GM19351 (cell line): Measurements from ENCODE around the gene ZNF214.
"Not testable (repeated sequence)": the region's sequence is repeated elsewhere in the genome, so short reads cannot be mapped to it uniquely, and the experiment has no call there.

Experiments
- ATAC-seq: cut with Tn5 transposase; IDR thresholded peaks from one replicate; pipeline ENCODE4 v1.9.1; 2021; ENCODE audit warnings: mild to moderate bottlenecking, moderate library complexity; ENCODE audit not compliant: unreplicated experiment

The ZNF214 gene

GRCh38 chr11:6991227-6991626 lies 28.9 kb downstream of the ZNF214 start:
- ATAC-seq, result no peak

GRCh38 chr11:6988506-6988905 lies 31.6 kb downstream of the ZNF214 start:
- no peak for ATAC-seq

DNA sequence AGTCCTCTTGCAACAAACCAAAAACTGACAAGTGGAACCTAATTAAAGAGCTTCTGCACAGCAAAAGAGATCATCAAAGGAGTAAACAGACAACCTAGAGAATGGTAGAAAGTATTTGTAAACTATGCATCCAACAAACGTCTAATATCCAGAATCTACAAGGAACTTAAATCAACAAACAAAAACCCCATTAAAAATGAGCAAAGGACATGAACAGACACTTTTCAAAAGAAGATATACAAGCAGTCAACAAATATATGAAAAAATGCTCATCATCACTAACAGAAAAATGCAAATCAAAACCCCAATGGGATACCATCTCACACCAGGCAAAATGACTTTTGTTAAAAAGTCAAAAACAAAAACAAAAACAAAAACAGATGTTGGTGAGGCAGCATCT lies 33.7 kb downstream of the ZNF214 start:
- no peak for ATAC-seq

DNA sequence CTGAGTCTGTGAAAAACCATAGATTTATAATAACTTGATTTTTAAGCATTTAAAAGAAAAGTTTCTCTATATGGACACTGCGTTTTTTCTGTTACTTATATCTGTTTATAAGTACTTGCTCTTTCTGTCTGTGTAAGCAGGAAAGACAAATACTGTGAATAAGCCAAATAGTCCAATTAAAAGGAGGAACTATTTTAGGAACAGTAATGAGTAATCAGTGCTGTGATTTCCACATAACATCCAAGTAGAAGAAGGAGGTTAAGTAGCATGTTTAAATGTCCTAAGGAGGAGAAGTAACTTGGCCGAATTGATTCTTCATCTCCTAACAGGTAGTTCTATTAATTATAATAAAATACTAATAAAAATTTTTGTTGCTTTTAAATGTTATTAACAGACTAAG lies 40.8 kb downstream of the ZNF214 start:
- no peak for ATAC-seq

DNA sequence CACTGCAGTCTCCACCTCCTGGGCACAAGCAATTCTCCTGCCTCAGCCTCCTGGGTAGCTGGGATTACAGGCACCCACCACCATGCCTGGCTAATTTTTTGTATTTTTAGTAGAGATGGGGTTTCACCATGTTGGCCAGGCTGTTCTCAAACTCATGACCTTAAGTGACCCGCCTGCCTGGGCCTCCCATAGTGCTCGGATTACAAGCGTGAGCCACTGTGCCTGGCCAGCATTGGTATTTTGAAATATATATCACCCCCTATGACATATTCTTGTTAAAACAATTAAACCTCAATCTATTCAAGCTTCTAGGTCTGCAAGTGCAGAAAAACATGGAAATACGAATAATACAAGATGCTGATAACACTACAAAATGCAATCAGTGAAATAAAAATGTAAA lies 50.3 kb downstream of the ZNF214 start:
- not testable (repeated sequence) for ATAC-seq

- ATAC-seq, result no peak
Observed at GRCh38 chr11:6968816-6969215, 51.3 kb downstream of the ZNF214 start.

DNA sequence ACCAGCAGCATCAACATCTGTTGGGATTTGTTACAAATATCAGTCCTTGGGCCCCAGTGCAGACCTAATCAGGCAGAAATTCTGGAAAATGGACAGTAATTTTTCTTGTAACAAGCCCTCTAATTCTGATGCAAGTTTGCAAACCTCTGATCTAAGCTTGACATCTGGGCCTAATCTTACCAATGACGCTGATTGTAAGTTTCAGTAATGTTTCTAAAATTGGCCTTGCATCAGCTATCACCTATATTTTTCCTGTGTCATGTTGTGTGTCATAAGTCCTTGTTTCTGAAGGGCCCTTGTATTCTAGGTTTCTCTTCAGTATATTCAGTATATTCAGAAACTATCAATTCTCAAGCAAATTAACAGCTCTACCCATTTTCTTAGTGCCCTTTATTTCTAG lies 57.5 kb downstream of the ZNF214 start:
- ATAC-seq, result peak; percentile 96

GRCh38 chr11:6962141-6962540 lies 58.0 kb downstream of the ZNF214 start:
- no peak for ATAC-seq

GRCh38 chr11:6954248-6954647 lies 65.9 kb downstream of the ZNF214 start:
- ATAC-seq, result not testable (repeated sequence)
